MG63 (cell line): ENCODE measurements around the gene KSR1. TPM values are rescaled to one million over a fixed set of nuclear protein-coding genes. Genes with fewer than 3 reads are reported as not detected.

Source experiments
- DNase-seq: peaks from one replicate; pipeline ENCODE4 v3.0.0-alpha.2; 2020
- H3K27me3 ChIP-seq: fragments of 250-450 bp; sonication (Bioruptor Pico); 2 replicates; pipeline ENCODE4 v1.5.1; 2020; ENCODE audit warnings: mild to moderate bottlenecking, moderate library complexity
- H3K36me3 ChIP-seq: fragments of 250-450 bp; sonication (Bioruptor Pico); 2 replicates; pipeline ENCODE4 v1.5.1; 2020; ENCODE audit warnings: mild to moderate bottlenecking, moderate library complexity
- H3K4me3 ChIP-seq: fragments of 250-450 bp; sonication (Bioruptor Pico); 2 replicates; pipeline ENCODE4 v1.5.1; 2020; ENCODE audit warnings: mild to moderate bottlenecking, moderate library complexity
- H3K9me3 ChIP-seq: fragments of 250-450 bp; sonication (Bioruptor Pico); 2 replicates; pipeline ENCODE4 v1.5.1; 2020; ENCODE audit warnings: mild to moderate bottlenecking, moderate library complexity
- total RNA-seq: library from RNA; depleted of rRNA; stranded (reverse); fragments of >200 nt; shearing (Covaris generic); gene quantifications from 2 replicates; pipeline ENCODE4 v1.2.3, GENCODE V29; 2014; ENCODE audit warnings: low replicate concordance

The KSR1 gene
- total RNA-seq, 1 experiment from 2014 or later, result 7.6 TPM

DNA sequence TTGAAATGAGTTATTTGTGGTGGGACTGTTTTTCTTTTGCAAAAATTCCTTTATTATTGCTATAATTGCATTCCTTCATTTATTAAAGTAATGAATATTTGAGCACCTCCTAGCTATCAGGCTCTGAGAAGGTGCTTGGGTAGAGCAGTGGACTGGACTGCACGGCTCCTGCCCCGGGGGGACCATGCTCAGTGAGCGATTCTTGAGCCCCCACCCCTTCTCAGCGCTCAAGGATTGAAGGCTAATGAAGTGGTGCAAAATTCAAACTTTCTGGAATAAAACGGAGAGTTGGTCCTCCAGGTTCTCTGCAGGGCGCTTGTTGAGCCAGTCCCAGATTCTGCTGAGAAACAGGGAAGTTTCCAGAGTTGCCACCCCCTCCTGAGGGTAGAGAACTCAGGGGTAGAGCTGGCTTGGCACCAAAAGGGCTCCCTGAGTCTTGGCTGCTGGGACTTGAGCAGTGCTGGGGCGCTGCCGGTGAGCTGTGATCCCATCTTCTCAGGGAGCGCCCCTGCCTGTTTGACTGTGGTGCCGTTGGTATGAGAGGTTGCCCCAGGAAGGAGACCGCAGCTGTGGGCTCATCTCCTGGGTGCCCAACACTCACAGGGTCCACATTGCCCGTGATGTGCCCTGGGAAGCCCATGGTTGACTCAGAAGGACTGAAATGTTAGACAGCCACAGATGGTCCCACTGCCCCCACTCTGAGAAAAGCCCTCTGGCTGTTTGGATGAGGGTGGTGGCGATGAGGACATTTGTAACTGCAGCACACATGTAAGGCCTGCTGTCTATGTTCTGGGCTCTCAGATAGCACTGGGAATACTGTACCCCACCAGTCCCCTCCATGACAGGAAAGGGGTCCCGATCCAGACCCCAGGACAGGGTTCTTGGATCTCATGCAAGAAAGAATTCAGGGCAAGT, 20.0 kb downstream of the KSR1 start:
- Histone ChIP-seq H3K27me3 (no peaks in the 10 kb centered on the region), H3K4me3 (no peak overlapping the region), H3K36me3 (no peaks in the 10 kb centered on the region), H3K9me3 (no peaks in the 10 kb centered on the region)
- DNase-seq, result no peak

DNA sequence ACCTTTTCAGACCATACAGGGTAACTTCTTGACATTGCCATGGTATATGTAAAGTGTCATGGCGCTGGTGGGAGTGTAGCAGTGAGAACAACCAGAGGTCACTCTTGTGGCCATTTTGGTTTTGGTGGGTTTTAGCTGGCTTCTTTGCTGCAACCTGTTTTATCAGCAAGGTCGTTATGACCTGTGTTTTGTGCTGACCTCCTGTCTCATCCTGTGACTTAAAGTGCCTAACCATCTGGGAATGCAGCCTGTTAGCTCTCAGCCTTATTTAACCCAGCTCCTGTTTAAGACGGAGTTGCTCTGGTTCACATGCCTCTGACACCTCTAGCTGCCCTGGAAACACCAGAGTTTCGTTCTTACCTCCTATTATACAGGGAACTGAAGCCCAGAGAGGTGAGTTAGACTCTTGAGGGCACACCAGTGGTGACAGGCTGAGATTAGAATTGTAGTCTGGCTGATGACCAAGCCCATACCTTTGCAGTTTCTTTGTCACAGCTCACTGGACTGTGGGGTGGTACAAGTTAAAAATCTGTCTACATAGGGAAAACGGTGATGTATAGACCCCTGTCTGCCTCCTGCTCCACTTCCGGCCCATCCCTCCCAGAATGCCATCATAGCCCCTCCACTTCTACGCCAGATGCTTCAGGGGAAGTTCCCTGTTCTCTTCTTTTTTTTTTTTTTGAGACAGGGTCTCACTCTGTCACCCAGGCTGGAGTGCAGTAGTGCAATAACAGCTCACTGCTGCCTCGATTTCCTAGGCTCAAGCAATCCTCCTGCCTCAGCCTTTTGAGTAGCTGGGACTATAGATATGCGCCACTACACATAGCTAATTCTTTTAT, 21.0 kb downstream of the KSR1 start:
- no peaks in the 10 kb centered on the region for H3K36me3 ChIP-seq

DNA sequence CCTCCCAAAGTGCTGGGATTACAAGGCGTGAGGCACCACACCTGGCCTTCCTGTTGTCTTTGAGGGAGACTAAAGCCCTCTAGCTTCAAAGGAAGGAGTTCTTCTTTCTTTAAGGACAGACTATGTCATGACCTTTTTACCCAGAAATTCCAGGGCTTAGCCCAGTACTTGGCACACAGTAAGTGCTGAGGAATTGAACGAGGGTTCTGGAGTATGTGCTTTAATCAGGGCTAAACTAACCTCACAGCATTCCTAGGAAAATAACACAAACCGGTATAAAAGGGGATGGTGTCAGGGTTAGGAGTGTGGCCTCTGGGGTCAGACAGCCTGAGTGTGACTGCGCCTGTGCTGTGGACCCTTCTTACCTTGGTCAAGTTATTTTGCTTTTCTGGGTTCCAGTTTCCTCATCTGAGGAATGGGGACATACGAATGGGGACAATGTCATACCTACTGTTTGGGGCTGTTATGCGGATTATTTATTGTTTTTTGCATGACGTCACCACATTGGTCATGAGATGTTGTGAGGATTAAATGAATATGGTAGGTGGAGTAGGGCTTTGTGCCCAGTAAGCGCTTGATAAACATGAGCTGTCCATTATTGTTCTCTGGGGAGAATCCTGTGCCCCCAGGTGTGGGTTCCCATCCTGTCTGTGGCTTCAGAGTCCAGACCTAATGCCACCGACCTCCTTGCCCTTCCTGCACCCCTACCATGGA, 21.9 kb downstream of the KSR1 start:
- no peaks in the 10 kb centered on the region for H3K9me3 ChIP-seq
- DNase-seq, result no peak
- H3K27me3 ChIP-seq, result no peaks in the 10 kb centered on the region
- no peaks in the 10 kb centered on the region for H3K36me3 ChIP-seq
- H3K4me3 ChIP-seq, result no peak overlapping the region

More for the DNA sequence above, 21.0 kb downstream of the KSR1 start:
- Histone ChIP-seq H3K27me3 (no peaks in the 10 kb centered on the region), H3K4me3 (no peak overlapping the region), H3K9me3 (no peaks in the 10 kb centered on the region)
- DNase-seq, result no peak

DNA sequence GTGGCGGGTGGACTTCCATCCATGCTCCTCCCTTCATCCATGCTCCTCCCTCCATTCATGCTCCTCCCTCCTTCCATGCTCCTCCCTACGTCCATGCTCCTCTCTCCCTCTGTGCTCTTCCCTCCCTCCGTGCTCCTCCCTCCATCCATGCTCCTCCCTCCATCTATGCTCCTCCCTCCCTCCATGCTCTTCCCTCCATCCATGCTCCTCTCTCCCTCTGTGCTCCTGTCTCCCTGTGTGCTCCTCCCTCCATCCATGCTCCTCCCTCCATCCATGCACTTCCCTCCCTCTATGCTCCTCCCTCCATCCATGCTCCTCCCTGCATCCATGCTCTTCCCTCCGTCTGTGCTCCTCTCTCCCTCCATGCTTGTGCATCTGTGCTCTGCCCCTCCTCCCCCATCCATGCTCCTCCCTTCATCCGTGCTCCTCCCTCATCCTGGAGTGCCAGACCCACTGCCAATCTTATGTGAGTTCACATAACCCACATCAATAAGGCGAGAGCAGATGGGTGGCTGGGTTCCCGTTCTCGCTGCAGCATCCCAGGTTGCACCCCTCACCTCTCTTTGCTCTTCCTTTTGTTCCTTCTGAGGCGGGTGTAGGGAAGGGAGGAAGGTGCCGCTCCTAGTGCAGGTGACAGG, 22.8 kb downstream of the KSR1 start:
- Histone ChIP-seq H3K27me3 (no peaks in the 10 kb centered on the region), H3K9me3 (no peaks in the 10 kb centered on the region), H3K36me3 (no peaks in the 10 kb centered on the region), H3K4me3 (no peak overlapping the region)
- no peak for DNase-seq

DNA sequence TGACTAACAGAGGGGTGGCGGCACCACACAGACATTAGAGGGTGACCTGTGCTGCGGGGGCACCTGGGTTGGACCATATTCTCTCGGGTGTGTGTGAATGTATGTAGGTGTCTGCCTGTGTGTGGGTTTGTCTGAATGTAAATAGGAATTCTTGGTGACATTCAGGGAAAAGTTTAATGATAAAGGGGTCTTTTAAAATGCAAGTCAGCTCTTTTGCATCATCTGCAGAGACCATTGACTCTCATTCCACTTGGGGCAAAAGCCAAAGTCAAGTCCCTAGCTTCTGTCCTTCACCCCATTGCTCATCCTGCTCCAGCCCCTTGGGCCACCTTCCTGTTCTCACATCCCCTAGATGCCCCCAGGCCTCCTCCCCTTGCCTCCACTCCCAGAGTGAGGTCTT, 23.6 kb downstream of the KSR1 start:
- Histone ChIP-seq H3K9me3 (no peaks in the 10 kb centered on the region), H3K4me3 (no peak overlapping the region), H3K27me3 (no peaks in the 10 kb centered on the region), H3K36me3 (no peaks in the 10 kb centered on the region)
- no peak for DNase-seq

DNA sequence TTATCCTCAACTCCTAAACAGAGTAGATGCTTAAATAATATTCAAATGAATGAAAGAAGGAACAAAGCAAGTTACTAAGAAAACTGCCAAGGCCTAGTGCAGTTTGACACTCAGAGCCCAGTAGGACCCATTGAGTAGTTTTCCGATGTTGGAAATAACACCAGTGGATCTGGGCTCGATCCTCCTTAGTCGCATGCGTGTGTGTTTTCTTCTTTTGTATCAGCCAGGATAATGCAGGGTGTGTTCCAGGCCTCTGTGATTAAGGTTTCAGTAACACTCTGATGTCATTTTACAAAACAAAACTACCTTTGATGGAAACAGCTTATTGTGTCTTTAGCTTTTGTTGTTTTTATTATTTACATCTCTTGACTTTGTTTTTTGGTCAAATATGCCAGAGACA, 24.5 kb downstream of the KSR1 start:
- H3K36me3 ChIP-seq, result no peaks in the 10 kb centered on the region
- no peaks in the 10 kb centered on the region for H3K27me3 ChIP-seq
- no peak overlapping the region for H3K4me3 ChIP-seq
- H3K9me3 ChIP-seq, result no peaks in the 10 kb centered on the region
- no peak for DNase-seq

DNA sequence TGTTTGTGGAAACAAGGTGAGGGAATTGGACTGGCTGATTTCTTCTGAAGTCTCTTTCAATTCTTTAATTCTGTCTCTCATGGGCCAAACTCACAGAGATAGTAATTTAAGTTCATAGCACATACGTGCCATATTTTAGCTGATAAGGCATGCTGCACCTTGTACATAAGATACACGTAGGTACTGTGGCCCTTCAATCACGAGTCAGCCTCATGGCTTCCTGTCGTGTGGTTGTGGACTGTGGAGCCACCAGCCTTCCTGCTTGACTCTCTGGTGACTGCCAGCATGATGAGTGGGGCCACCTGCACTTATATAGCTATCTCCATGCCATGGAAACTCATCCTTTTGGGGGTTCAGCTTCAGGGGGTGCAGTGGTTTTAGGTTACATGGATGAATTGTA, 25.1 kb downstream of the KSR1 start:
- no peaks in the 10 kb centered on the region for H3K36me3 ChIP-seq
- no peak for DNase-seq
- no peaks in the 10 kb centered on the region for H3K27me3 ChIP-seq
- no peaks in the 10 kb centered on the region for H3K9me3 ChIP-seq
- no peak overlapping the region for H3K4me3 ChIP-seq

DNA sequence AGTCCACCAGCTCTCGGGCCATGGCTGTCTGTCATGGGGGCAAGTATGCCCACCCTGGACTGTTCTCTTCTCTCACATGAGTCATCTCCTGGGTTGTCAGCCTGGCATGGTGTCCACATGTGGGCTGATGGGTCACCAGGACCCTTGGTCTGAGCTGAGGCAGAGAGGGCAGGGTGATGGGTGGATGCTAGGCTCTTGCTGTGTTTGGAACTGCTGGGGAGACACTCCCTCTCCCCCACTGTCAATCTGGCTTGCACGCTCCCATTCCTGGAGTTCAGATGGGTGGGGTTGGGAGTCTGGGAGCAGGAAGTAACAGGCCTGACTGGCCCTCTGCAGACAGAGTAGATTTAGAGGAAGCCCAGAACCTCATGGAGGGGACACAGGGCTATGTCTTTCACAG, 28.9 kb downstream of the KSR1 start:
- DNase-seq, result no peak
- no peak overlapping the region for H3K4me3 ChIP-seq
- no peaks in the 10 kb centered on the region for H3K36me3 ChIP-seq
- H3K27me3 ChIP-seq, result no peaks in the 10 kb centered on the region; the same call in 1 of the 2 replicates
- H3K9me3 ChIP-seq, result no peaks in the 10 kb centered on the region

DNA sequence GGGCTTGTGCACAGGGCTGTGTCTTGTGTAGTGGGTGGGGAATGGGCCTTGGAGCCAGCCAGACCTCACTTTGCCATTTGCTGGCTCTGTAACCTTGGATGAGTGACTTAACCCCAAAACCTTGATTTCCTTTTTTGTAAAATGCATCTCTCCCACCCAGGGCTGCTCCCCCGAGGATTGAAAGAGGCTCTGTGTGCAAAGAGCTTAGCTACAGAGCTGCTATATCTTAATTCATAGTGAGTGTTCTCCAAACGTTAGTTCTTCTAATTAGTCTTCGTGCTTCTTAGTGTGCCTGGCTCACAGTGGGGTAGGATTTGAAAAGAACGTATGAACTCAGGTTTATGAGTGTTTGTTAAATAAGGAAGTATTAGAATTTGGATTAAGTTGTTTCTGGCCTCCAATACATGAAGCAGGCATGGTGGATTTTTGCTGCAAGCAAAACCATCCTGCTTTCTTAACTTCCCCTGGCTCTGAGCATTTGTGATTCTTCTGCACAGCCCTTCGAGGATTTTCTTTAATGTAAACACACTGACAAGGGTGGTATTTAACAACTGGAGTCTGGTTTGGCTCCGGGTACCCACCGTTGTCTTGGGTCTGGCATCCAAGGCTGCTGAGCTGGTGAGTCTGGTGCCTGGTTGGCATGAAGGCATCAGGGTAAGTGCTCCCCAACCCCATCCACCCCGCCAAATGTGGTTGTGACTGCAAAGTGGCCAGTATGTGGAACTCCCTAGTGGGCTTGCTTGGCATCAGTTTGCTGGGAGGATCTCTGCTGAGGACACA, 29.7 kb downstream of the KSR1 start:
- Histone ChIP-seq H3K9me3 (no peaks in the 10 kb centered on the region), H3K36me3 (no peaks in the 10 kb centered on the region), H3K27me3 (no peaks in the 10 kb centered on the region; the same call in 1 of the 2 replicates), H3K4me3 (no peak overlapping the region)
- peak; percentile 41 for DNase-seq

DNA sequence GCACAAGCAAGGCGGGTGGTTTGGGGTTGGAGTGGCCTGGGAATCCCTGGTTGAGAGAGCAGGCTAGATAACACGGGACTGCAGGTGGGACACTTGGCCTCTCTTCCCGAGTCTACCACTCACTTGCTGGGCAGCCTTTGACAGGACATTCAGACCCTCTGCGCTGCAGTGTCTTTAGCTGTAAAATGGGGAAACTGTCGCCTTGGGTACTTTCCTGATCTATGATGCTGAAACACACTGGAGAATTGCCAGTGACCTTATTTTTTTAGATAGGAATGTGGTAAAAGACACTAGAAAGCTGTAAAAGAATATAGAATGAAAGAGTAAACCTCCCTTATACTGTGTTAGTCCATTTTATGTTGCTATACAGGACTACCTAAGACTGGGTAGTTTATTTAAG, 30.5 kb downstream of the KSR1 start:
- H3K9me3 ChIP-seq, result no peaks in the 10 kb centered on the region
- H3K27me3 ChIP-seq, result no peaks in the 10 kb centered on the region; the same call in 1 of the 2 replicates
- H3K4me3 ChIP-seq, result no peak overlapping the region
- no peak for DNase-seq
- no peaks in the 10 kb centered on the region for H3K36me3 ChIP-seq

DNA sequence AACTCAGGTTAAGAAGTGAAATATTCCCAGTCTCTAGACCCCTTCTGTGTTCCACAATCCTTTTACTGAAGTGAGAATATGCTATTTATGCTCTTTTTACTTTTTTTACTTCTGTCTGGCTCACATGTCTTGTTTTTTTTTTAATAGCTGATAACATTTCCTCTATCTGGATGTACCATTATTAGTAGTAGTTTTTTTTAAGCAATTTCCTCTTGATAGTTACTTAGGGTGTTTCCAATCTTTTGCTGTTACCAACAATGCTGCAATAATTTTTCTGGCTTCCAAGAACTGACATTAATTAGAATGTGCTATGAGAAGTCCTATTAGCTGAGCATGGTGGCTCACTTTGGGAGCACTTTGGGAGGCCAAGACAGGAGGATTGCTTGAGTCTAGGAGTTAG, 32.0 kb downstream of the KSR1 start:
- Histone ChIP-seq H3K27me3 (no peaks in the 10 kb centered on the region; the same call in 1 of the 2 replicates), H3K36me3 (no peaks in the 10 kb centered on the region), H3K9me3 (no peaks in the 10 kb centered on the region), H3K4me3 (no peak overlapping the region)
- DNase-seq, result no peak

DNA sequence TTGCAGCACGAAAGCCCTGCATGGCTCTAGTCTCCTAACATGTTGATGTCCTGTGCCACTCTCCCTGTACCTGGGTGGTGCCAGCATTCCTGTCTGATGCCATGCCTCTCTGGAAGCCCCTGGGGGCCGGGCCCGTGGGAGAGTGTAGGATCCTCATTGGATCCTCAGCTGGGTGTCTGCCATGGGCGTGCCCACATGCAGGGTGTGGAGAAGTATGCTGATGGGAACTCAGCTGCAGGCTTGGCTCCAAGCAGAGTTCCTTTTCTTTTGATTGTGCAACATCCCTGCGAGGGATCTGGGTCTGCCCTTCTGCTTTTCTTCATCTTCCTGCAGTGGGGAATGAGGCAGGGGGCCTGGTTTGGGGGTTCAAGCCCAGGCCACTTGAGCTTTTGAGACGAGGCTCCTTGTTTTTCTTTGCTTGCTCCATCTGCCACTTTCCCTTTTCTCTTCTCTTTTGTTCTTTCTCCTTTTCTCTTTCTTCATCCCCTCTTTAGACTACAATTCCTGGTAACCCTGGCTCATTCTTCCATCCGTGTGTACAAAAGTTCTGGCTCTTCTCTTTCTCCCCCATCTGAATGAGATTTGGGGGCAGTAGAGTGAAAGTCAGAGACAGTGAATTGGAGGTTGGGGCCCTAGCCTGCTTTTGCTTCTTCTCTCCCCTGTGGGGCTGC, 32.9 kb downstream of the KSR1 start:
- H3K36me3 ChIP-seq, result no peaks in the 10 kb centered on the region
- no peaks in the 10 kb centered on the region; the same call in 1 of the 2 replicates for H3K27me3 ChIP-seq
- H3K4me3 ChIP-seq, result no peak overlapping the region
- peak; percentile 74 for DNase-seq
- H3K9me3 ChIP-seq, result no peaks in the 10 kb centered on the region

DNA sequence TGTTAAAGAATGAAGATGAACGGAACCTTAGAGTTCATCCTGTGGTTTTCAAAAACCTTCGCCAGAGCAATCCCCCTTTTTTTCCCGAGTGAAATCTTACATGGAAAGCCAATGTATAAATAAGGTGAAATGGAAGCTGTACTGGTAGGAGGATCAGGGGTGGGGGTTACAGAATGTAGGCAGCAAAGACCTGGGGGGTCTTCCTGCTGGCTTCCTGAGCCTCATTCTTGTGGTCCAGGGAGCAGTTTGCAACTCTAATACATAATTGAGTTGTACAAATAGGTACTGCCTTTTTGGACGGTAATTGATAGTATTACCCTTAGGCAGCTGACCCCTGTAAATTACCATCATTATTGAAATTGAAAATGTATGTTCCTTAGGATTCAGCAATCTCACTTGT, 34.1 kb downstream of the KSR1 start:
- DNase-seq, result no peak
- no peaks in the 10 kb centered on the region for H3K36me3 ChIP-seq
- H3K4me3 ChIP-seq, result no peak overlapping the region
- no peaks in the 10 kb centered on the region for H3K9me3 ChIP-seq
- H3K27me3 ChIP-seq, result no peaks in the 10 kb centered on the region; the same call in 1 of the 2 replicates

DNA sequence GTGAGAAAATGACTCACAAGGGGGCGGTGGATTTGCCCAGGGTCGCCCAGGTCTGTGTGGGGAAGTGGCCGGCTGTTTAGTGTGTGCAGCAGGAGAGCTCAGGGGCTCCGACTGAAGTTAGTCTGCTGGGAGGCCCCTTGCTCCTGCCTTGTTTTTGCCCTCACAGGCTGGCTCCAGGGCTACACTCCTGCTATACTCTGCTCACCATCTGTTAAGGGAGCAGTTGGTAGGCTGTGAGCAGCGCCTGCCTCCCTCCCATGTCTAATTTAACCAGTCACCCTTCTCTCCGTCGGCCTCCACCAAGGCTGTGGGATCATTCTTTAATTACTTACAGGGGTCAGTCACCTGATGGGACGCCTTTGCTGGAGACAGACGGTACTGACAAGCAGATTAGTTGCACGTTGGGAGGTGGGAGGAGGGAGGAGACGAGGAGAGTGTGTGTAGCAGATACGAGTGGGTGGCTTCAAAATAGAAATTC, 35.5 kb downstream of the KSR1 start:
- H3K27me3 ChIP-seq, result no peaks in the 10 kb centered on the region; the same call in 1 of the 2 replicates
- no peaks in the 10 kb centered on the region for H3K36me3 ChIP-seq
- no peaks in the 10 kb centered on the region for H3K9me3 ChIP-seq
- no peak for DNase-seq
- H3K4me3 ChIP-seq, result no peak overlapping the region

DNA sequence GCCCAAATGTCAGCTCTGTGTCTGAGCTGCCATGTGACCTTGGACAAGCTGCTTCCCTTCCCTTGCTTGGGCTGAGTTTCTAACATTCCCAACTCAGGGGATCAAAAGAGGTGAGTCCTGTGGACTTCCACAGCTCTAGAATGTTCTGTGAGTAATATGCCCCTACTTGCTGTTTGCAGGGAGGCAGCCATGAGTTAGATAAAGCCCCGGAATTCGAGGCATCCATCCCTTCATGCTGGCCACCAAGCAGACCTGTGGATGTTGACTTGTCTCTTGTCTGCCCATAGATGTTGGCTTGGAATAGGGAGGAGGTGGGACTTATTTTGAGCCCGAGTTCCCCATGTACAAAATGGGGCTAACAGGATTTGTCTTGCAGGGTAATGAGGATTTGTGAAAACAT, 36.2 kb downstream of the KSR1 start:
- DNase-seq, result no peak
- Histone ChIP-seq H3K9me3 (no peaks in the 10 kb centered on the region), H3K36me3 (no peaks in the 10 kb centered on the region)

More for the DNA sequence above, 36.2 kb downstream of the KSR1 start:
- Histone ChIP-seq H3K4me3 (no peak overlapping the region), H3K27me3 (no peaks in the 10 kb centered on the region; the same call in 1 of the 2 replicates)
